NCI-H2081 (cell line): ENCODE results near the gene MYMK.
A peak's percentile ranks its signal among the peaks of the same experiment; 100 is the strongest.
"Not testable (repeated sequence)": the region's sequence is repeated elsewhere in the genome, so short reads cannot be mapped to it uniquely, and the experiment has no call there.

Experiments used
- DNase-seq, 2 experiments: peaks; one replicate each; lab custom pipeline; 2025; lab: John Stamatoyannopoulos, UW

MYMK gene, protein sequence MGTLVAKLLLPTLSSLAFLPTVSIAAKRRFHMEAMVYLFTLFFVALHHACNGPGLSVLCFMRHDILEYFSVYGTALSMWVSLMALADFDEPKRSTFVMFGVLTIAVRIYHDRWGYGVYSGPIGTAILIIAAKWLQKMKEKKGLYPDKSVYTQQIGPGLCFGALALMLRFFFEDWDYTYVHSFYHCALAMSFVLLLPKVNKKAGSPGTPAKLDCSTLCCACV

DNA sequence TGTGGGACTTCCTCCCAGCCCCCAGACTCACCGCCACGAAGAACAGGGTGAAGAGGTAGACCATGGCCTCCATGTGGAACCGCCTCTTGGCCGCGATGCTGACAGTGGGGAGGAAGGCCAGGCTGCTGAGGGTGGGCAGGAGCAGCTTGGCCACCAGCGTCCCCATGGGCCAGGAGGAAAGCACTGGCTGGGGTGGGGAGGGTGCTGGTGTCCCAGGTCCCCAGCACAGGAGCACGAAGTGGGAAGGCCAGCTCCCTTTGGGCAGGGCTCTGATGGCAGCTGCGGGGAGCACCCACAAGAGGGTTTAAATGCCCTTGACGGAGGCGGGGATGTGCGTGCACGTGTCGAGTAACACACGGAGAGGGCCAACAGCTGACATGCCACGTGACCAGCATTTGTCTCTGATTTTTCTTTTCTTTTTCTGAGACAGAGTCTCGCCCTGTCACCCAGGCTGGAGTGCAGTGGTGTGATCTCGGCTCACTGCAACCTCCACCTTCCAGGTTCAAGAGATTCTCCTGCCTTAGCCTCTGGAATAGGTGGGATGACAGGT is at the start of gene MYMK:
Gene MYMK, minus strand, starts transcription at position 281 of the 550 bp plus-strand sequence. Its CDS starts 115 bp downstream, at position 166.
- DNase-seq, result no peak

DNA sequence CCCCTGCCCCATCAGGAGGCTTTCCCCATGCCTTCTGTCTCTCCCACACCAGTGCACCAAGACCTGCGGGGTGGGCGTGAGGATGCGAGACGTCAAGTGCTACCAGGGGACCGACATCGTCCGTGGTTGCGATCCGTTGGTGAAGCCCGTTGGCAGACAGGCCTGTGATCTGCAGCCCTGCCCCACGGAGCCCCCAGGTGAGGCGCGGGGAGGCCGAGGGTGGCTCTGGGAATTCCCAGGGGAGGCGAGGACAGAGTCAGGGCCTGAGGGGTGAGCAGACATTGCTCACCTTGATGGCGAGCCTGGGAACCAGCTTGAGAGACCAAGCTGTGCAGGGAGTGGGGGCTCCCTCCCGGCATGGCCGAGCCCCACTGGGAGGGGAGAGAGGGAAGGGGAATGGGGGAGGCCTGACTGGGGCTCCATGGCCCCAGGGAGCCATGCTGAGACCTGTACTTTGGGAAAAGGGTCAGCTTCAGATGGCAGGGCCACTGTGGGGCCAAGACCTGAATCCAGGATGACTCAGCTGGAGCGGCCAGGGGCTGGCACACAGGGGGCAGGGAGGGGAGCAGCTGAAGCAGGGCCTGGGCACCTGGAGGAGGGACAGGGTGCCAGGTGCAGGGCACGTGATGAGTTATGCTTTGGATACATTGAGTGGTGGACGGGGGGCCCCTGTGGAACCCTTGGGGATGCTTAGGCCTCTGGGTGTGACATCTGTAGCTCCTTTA is 49.2 kb upstream of the MYMK start:
- no peak for DNase-seq

DNA sequence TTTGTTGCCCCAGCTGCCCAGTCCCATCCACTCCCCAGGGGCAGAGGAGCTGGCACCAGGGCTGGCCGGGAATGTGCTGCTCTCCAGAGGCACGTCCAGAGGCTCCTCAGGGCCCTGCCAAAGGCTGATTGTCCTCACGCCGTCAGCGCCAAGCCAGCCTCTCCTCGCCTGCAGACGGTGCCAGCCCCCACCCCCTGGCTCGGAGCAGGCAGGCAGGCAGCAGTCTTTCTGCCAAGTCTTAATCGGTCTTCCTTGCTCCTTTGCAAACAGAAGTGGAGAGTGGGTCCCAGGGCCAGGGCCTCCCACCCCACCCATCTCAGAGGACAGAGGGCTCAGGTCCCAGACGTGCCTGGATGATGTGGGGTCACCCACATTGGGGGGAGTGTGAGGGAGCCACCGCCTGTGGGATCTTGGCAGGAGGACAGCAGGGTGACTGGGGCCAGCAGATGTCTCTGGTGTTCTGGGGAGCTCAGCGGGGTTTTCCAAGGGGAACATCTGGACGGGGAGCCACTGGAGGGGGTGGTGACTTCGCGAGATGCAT is 48.1 kb upstream of the MYMK start:
- DNase-seq, result peak; percentile 48 to 78

DNA sequence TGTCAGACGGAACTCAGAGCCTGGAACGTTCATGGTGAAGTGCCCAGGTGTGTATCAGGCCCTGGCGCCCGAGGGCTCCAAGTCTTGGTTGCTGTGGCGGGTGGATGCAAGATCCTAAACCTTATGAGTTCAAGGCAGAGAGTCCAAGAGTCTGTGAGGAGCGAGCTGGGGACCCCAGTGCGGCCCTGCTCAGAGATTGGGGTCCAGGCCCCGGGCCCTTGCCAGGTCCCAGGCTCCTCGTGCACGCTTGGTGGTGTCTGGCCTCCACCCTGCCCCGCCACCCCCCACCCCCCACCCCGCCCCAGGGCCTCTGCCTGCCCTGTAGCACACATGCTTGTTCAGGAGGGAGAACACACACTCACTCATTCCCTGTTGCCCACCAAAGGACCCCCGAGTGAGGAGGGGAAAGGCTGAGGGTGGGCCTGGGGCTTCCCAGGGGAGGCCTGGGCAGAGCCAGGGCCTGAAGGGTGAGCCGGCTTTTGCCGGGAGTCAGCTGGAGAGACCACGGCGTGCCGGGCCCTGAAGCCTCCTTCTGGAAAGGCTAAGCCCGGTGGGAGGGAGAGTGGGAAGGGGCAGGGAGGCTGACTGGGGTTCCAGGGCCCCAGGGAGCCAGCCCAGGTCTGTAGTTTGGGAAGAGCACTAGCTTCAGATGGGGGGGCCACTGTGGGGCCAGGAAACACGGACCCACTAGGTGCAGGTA is 47.3 kb upstream of the MYMK start:
- DNase-seq, result no peak

DNA sequence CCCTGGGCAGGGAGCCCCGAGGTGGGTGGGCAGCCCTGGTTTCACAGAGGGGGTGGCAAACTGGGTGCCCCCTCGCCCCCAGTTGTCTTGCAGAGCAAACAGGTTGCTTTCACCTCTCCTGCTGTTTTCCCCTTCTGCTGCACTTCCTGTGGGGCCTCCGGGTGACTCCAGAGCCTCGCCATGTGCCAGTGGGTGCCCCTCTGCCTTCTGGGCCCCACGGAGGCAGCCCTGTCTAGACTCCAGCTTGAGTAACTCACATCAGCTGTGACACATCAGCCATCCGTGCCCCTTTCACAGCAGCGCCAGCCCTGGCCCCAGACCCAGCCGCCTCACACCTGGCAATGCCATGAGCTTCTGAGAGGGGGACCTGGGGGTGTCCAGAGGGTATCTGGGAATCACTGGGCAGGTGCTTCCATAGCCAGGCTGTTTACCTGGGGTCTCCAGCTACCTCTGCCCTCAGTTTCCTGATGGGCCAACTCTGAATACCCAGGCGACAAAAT is 46.7 kb upstream of the MYMK start:
- no peak for DNase-seq

DNA sequence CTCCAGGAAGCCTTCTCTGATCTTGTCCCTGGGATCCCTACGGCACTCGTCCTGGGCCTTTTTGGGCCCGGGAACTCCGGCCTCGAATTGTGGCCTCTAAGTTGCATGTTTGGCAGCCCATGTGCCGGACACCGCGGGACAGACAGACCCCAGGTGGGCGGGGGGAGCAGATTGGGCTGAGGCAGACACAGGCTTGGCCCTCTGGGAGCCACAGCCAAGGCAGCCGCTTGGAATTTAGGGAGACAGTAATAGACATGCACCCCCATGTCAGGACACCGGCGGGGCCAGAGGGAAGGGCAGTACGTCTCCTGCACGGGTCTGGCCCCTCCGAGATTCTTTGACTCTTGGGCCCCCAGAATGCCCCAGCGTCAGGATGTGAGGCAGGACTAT is 45.9 kb upstream of the MYMK start:
- no peak for DNase-seq

DNA sequence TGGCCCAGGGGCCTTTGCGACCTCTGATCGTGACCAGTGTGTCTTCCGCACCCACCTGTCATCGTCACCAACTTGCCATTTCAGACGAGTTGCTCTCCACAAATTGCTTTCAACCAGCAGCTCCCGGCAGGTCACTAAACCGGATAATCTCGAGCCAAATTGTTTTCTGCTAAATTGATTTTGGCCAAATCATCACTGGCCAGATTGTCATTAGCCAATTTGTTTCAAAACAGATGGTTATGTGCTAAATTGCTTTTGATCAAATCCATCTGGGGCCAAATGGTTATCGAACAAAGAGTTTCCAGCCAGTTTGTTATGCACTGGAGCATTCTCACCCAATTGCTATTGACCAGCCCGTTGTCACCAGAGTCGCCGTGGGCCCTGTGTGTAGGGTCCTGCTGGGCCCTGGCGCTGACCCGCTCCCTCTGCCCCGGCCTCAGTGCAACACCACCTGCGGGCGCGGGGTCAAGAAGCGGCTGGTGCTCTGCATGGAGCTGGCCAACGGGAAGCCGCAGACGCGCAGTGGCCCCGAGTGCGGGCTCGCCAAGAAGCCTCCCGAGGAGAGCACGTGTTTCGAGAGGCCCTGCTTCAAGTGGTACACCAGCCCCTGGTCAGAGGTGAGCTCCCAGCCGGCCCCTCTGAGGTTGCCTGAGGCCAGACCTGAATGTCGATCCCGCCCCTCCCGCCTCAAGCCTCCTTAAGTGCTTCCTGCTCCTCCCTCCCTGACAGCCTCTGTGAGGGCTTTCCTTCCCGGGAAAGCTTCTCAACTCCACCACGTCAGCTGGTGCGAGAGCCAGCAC is 45.3 kb upstream of the MYMK start:
- no peak for DNase-seq

DNA sequence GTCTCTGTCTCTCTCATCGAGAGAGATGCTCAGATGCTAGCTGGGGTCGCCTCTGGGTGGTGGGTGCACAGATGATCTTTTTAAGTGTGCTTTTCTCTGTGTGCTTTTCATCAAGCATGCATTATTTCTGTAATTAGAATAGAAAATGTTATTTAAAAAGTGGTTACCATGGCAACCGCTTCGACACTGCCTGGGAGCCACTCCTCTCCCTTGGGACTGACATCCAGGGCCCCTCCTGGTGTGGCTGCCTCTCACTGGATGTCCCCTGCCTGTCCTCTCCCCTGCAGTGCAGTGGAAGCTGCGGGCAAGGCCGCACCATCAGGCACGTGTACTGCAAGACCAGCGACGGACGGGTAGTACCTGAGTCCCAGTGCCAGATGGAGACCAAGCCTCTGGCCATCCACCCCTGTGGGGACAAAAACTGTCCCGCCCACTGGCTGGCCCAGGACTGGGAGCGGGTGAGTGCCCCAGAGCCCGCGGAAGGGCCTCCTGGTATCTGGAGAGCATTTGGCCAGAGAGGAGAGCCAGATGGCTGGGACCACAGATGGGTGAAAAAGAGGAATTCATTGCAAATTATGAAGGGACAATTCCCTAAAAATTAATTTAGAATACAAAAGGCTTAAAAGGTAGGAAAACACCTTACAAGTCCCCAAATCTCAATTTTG is 44.5 kb upstream of the MYMK start:
- no peak for DNase-seq

DNA sequence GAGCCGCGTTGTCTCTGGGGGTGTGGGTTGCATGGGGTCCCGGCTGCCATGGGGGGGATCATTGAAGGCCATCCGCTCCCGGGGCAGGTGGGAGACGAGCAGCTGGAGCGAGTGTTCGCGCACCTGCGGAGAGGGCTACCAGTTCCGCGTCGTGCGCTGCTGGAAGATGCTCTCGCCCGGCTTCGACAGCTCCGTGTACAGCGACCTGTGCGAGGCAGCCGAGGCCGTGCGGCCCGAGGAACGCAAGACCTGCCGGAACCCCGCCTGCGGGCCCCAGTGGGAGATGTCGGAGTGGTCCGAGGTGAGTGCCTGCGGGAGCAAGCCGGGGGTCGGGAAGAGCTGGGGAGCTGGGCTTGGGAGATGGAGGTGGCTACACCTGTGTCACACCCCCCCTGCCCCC is 43.4 kb upstream of the MYMK start:
- no peak for DNase-seq

DNA sequence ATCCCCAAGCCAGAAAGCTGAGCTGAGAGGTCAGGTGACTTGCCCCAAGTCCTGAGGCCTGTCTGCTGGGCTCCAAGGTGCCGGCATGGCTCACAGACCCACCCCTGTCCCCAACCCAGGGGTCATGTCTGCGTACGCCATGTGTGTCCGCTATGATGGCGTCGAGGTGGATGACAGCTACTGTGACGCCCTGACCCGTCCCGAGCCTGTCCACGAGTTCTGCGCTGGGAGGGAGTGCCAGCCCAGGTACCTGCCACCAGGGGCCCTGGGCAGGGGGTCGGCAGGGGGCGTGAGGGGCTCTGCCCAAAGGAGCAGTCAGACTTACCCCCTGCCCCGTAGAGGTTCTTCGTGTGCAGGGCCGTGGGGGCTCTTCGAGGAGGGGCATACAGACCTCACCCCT is 42.1 kb upstream of the MYMK start:
- no peak for DNase-seq

DNA sequence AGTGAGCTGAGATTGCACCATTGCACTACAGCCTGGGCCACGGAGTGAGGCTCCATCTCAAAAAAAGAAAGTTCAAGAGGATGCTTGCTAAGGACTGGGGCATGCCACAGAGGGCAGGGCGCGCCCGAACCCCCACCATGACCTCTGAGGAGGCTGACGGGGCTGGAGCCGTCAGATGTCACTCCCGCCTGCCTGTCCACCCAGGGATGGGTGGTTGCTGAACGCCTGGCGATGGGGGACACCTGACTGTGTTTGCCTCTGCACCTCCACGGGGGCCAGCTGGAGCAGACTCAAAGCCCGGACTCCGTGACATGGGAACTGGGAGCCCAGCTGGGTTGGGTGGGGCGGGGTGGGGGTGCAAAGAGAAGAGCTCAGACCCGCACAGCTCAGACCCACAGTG is 41.6 kb upstream of the MYMK start:
- no peak for DNase-seq

DNA sequence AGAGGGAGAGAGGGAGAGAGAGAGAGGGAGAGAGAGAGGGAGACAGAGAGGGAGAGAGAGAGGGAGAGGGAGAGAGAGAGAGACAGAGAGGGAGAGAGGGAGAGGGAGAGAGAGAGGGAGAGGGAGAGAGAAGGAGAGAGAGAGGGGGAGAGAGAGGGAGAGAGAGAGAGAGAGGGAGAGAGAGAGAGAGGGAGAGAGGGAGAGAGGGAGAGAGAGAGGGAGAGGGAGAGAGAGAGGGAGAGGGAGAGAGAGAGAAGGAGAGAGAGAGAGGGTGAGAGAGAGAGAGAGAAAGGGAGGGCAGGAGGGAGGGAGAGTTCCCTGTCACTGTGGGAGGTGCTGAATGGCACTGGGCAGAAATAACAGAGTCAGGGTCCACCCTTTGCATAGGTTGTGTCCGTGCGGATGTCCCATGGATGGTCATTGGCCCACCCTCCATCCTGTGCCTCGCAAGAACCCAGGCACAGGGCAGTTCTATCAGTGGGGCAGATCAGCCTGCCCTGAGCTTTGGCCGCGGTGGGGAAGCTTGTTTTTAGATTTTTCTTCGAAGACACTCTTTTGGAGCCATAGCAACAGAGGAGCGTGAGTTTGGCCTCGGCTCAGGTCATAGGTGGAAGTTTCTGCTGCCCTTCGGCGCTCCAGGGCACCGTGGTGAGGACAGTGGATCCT is 39.8 kb upstream of the MYMK start:
- no peak for DNase-seq

DNA sequence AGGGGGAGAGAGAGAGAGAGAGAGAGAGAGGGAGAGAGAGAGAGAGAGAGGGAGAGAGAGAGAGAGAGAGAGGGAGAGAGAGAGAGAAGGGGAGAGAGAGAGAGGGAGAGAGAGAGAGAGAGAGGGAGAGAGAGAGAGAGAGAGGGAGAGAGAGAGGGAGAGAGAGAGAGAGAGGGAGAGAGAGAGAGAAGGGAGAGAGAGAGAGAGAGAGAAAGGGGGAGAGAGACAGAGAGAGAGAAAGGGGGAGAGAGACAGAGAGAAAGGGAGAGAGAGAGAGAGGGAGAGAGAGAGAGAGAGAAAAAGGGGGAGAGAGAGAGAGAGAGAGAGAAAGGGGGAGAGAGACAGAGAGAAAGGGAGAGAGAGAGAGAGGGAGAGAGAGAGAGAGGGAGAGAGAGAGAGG is 39.1 kb upstream of the MYMK start:
- DNase-seq, result not testable (repeated sequence)

DNA sequence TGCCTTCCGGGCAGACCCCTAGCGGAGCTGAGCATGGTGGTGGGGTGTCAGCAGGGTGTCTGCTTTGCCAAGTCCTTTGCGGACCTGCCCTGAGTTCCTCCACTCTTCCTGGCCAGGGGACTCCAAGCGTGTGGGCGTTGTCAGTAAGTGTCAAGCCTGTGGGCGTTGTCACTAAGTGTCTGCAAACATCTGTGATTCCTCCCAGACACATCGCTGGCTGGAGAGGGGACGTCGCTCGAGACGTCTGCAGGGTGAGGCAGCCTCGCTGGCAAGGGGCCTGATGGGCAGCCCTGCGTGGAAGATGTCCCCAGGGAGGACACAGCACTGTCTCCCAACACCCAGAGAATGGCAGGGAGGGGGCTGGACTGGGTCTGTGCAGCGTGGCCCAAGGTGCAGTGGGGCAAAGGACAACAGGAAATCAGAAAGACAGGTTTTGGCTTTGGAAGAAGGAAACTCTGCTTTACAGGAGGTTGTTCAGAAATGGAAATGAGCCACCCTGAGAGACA is 38.6 kb upstream of the MYMK start:
- DNase-seq, result no peak

DNA sequence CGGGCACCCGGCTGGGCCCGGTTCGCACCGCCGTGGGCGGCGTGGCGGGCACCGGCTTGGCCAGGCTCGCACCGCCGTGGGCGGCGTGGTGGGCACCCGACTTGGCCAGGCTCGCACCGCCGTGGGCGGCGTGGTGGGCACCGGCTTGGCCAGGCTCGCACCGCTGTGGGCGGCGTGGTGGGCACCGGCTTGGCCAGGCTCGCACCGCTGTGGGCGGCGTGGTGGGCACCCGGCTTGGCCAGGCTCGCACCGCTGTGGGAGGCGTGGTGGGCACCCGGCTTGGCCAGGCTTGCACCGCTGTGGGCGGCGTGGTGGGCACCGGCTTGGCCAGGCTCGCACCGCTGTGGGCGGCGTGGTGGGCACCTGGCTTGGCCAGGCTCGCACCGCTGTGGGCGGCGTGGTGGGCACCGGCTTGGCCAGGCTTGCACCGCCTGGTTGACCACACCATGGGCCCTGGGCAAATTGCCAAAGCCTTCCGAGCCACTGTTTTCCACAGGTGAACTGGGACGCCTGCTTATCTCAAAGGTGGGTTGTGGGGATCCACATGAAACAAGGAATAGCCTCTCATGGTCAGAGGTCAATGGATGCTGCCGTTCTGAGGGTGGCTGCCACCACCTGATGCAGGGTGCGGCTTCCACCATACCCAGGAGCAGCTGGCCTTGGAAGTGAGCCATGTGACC is 38.0 kb upstream of the MYMK start:
- DNase-seq, result no peak

DNA sequence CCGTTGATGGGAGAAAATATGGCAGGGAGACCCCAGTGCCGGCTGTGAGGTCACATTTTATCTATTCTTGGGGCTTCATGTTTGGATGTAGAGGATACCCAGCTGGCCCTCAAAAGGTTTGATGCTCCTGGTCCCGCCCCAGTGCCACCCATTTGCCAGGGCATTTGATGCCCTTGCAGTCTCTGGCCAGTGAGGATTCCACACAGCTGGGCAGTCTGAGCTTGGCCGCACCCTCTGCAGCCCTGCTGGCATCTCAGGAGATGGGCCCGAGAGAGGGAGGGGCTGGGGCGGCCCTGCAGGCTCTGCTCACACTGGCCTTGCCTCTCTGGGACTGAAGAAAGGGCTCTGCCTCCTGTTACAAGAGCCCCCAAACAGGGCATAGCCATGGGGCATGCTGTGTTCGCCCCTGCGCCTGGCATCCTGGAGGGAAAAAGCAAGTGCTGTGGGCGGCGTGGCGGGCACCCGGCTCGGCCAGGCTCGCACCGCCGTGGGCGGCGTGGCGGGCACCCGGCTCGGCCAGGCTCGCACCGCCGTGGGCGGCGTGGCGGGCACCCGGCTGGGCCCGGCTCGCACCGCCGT is 37.3 kb upstream of the MYMK start:
- DNase-seq, result no peak

DNA sequence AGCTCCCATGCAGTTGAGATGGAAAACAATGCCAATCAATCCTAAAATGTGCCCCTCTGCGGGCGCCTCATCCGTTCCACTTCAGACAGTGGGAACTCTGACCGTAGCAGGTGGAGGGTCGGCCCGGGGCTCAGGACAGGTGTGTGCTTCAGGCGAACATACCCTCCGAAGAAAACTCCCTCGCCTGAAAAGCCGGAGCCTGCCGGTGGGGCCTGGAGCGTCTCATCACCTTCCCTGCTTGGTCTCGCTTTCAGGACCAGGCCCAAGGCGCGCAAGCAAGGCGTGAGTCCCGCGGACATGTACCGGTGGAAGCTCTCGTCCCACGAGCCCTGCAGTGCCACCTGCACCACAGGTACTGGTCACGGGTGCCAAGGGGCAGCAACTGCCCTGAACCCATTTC is 36.2 kb upstream of the MYMK start:
- no peak for DNase-seq

DNA sequence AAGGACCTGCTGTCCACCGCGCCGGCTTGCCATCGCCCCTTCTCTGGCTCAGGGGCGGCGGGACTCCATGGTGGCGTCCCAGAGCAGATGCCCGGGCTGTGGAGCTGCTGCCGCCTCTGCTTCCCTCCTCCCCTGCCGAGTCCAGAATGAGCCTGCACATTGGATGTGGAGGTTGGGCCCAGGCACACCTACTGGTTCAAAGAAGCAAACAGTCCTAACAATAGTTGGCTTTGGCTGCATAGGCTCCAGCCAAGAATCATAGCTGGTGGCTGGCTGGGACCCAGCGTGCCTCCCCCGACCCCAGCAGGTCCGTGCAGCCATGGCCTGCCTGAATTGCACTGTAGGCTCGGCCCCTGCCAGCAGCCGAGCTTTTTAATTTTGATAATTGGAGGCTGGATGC is 35.6 kb upstream of the MYMK start:
- DNase-seq, result peak in 1 of 2 experiments; percentile 41
